Mammary epithelial cell (primary cell): ENCODE data around the gene UBE2L3.

Experiments used
- CTCF ChIP-seq, 2 donors: IDR thresholded peaks in 1 of 2; conservative IDR thresholded peaks in 1 of 2; 2 replicates each; pipeline ENCODE4 v1.5.1; 2011 to 2012; ENCODE audit warnings: inconsistent platforms in 2 of 2, low read length in 2 of 2, mild to moderate bottlenecking in 2 of 2, control low read depth in 1 of 2, low read depth in 1 of 2; ENCODE audit not compliant: insufficient read depth in 1 of 2; ENCODE audit errors: extremely low read depth in 1 of 2
- EZH2 ChIP-seq: IDR thresholded peaks from 2 replicates; pipeline ENCODE4 v1.6.1; 2012; ENCODE audit warnings: low read length, inconsistent platforms, borderline replicate concordance

DNA sequence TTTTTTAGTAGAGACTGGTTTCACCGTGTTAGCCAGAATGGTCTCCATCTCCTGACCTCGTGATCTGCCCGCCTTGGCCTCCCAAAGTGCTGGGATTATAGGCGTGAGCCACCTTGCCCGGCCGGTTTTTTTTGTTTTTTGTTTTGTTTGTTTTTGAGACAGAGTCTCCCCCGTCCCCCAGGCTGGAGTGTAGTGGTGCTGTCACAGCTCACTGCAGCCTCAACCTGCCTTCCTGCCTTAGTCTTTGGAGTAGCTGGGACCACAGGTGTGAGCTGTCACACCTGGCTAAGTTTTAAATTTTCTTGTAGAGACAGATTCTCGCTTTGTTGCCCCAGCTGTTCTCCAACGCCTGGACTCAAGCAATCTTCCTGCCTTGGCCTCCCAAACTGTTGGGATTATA, 101.5 kb downstream of the UBE2L3 start:
- TF ChIP-seq CTCF (conservative IDR thresholded peaks at IDR 0.05 in 1 of 2, IDR thresholded peaks at IDR 0.05 in 1 of 2; ENCODE audit: extremely low read depth in 1 of 2, insufficient read depth in 1 of 2, low read depth in 1 of 2, low read length in 2 of 2) = no peak
- no peak for TF ChIP-seq EZH2
